Myocyte (in vitro differentiated cells): Measurements from ENCODE around the gene ASAP3. TPM values are rescaled to one million over a fixed set of nuclear protein-coding genes. Genes with fewer than 3 reads are reported as not detected.

ENCODE experiments used
- DNase-seq: peaks from one replicate; pipeline ENCODE4 v3.0.0-alpha.2; 2012; ENCODE audit warnings: low read depth
- total RNA-seq: library from RNA; depleted of rRNA; stranded (reverse); fragments of >200 nt; gene quantifications from 2 replicates; pipeline ENCODE4 v1.2.3, GENCODE V29; 2014

The ASAP3 gene
- total RNA-seq, 1 donor from 2014 or later, result 48.8 TPM

DNA sequence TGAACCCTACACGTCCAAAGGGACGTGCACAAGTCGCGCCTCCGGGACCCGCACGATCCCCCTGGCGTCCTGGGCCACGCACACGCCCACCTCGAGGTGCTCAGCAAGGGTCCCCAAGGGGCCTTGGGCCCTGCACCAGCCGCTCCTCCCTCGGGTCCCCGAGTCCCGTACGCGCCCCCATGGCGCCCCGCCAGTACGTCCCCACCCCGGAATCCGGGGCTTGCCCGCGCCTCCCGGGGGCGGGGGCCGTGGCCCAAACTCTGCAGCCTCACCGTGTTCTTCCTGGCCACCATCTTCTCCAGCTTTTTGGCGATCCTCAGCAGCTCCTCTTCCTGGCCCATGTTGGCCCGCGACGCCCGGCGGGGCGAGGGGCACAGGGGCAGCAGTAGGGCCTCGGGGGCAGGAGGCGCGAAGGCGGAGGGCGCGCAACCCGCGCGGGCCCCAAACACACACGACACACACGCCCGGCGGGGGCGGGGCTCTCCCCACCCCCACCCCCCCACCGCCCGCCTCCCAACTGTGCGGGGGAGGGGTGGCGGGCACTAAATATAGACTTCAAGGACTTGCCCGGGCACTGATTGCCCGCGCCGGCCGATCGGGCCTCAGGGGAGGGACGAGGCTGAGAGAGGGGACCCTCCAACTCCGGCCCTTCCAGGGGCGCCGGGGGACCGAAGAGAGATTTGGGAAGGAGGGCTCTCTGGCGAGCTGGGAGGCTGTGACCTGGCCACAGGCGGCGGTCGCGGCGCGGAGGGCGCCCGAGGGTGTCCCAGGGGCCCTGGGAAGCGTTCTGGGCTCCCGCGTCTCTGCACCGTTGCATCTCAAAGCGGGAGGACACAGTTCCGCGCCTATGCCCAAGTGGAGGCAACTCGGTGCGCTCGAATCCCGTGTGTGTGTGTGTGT, 59.4 kb downstream of the ASAP3 start, which contains the start of gene TCEA3:
TCEA3 (minus strand) TSS at position 456 of the 900 bp plus-strand sequence; CDS start at position 341, 115 bp downstream.
- peak; percentile 42 for DNase-seq

DNA sequence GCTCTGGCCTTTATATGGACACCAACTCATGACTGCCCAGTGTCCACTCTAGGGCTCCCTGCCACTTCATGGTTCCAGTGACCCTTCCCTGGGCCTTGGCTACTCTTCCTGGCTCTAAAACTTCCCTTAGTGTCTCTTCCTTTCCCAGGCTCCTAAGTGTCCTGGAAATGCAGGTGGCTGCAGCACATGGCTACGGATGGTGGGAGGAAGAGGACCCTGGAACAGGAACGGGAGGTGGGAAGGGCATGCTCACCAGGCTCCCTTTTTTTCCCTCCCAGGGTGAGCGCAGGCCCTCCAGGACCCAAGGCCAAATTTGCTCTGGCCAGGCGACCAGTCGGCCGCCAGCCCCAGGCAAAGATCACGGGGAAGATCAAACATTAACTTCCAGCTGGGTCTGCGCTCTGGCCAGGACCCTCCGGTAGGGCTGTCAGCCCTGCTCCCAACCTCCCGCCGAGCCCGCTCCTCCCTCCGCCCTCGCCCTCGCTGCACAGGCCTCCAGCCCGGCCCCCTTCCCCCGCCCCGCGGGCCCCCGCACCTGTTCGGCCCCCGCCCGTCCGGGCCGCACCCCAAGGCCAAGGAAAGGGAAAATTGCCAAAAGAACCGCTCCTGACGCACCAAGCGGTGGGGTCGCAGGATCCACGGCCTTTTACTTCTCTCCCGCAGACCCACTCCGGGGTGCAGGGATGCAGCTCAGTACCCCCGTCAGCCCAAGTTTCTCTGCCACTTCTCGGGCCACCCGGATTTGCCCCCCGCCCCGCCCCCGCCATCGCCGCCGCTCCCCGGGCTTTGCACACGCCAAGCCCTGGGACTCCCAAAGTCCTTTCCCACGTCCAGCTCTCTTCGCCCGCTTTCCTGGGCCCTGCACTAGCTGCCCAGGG, 60.3 kb downstream of the ASAP3 start:
- peak; percentile 58 for DNase-seq

DNA sequence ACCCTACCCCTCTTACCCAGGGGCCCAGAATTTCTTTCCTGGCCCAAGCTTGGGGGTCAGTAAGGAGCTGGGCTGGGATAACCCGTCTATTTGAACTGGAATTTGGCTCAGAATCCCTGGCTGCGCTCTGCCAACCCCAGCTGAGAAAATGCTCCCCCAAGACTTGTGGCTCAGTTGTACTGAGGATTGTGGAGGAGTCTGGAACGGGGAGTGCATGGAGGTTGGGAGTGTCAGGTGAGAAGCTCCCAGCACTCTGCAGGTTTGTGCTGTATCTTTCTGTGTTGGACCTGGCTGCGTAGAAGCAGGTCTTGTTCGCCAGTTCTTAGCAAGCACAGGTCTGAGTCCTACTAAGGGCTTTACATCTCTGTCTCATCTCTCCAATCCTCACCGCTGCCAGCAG, 61.0 kb downstream of the ASAP3 start:
- no peak for DNase-seq

DNA sequence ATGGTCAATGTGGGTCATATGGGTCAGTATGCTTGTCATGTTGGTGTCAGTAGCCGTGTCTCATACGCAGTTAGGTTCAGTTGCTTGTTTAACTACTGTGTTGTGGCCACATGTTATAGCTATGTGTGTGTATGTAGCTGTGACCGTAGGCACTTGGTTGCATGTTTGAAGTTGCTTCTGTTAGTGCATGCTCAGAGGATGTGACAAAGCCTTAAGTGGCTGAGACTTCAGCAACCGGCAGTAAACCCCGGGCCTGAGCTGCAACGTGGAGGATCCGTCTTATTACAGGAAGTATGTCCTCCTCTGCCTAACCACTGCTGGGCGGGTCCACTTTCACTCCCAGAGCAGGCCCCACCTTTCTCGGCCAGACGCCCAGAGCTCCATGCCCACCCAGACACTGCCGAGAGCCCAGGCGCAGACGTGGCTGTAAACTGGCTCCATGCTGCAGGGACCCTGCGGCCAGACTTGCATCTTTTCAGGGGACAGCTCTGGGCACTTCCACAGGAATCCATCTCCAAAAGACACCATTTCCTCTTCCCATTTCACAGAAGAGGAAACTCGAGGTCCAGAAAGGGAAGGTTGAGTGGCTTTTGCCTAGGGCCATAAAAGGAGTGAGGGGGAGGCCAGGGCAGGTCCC, 61.6 kb downstream of the ASAP3 start:
- peak; percentile 79 for DNase-seq

DNA sequence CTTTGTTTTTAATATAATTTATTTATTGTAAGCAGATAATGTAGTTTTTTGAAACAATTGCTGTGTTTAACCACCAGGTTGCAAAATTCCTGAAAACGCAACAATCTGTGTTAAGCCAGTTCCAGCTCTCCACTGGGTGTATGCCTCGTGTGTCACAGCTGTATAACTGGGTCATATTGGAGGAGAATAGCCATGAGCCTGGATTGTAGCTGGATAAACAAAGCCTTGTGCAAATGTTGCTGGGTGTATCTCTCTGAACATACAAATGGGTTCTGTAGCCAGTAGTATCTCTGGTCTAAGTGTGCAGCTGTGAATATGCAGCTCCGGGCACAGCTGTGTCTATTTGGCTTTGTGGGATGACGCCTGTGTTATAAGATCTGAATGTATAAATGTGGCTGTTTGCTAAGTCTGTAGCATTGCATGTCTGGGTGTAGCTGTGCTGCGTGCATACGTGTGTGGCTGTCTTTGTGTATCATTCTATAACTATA, 62.2 kb downstream of the ASAP3 start:
- peak; percentile 50 for DNase-seq

DNA sequence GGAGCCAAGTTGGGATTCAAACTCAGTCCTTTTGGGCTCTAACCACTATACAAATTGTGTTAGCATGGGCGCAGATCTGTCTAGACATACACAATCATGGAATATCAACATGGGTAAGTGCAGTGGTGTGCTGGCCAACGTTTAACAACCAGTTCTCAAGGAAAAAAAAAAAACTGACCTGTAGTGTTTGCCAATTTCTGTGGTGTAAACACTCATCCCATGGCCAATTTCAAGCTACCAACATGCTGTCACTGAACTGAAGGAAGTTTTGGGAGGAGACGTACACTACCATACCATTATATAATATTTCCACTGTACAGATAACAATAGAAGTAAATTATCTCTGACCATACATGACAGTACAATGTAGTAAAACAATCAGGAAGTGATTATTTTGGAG, 62.6 kb downstream of the ASAP3 start:
- no peak for DNase-seq

DNA sequence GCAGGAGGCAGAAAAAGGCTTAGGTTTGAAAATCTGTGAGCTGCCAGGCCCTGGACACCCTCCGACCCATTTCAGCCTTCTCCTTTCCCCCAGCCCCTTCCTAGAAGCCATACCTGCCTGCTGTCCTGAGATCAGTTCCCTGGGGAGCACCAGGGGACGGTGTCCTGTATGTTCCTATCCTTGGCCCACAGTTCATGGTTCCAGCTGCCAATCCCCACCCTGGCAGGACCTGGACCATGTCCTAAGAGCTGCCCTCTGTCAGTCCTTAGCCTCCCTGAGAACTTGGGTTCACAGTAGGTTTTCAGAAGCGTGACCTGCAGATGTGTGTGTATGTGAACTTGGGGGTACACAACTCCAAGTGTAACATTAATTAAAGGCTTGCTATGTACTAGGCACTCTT, 63.2 kb downstream of the ASAP3 start:
- no peak for DNase-seq

DNA sequence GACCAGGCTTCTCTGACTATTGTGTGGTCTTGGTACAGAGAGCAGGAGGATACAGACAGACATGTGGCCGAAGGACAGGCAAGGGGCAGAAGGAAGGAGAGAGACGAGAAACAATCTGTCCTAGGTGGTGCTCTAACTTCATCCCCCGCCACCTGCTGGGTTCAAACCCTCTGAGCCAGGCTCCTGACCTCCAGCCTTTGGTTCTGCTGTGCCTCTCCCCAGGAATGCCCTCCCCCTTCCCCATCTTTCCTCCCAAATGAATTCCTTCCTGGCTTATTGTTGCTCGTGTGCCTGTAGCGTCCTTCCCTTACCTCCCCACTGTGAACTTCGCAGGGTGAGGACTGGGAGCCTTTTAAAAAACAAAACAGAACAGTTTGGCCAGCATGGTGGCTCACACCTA, 64.8 kb downstream of the ASAP3 start:
- DNase-seq, result no peak

DNA sequence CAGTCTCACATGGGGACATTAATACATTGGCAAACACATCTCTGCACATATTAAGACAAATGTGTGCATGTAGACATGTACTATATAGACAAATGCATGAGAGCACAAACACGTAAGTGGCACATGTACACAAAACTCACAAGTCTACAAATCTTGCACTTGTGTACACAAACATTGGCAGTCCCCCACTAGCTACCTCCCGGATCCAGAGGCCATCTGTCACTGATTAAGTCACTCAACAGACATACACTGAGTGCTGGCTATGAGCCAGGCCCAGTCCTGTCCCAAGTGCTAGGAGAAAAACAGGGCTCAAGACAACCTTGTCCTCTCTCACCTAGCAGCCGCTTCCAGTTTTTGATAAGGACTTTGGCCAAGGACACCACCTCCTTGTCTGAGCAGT, 66.4 kb downstream of the ASAP3 start:
- no peak for DNase-seq

DNA sequence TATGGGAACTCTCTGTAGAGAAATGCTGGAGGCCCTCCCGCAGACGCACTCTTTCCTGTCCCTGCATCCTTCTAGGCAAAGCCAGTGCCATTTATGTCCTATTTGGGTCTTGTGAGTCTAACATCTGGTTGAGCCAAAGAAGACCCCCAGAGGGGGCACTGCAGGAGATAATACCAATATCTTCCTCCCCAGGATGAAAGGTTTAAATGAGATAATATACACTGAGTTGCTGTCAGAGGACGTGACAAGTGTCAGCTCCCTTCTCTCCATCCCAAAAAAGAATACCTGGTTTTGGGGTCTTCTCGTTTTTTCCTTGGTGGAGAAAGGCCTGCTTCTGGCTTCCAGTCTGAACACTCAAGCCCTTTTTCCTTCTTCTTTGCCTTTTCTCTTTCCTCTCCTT, 67.0 kb downstream of the ASAP3 start:
- DNase-seq, result no peak

DNA sequence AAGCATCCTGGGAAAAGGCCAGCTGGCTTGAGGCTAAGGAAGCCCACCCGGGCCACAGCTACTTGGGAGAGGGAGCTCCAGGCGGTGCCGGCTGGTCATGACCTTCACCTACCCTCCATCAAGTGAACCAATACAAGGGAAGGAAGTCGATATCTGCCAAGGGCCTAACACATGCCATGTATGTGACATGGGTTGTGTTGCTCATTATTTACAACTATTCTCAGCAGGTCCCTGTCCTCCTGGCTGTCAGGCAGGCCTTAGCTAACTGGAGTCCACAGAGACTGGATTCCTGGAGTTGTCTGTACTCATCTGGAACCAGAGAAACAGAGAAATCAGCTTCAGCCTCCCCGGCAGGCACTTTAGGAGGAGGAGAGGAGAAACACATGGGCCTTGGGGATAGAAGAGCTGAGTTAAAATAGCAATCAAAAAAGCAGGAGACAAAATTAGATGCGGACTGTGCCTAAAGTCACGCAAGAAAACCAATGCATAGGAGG, 75.1 kb downstream of the ASAP3 start:
- no peak for DNase-seq

DNA sequence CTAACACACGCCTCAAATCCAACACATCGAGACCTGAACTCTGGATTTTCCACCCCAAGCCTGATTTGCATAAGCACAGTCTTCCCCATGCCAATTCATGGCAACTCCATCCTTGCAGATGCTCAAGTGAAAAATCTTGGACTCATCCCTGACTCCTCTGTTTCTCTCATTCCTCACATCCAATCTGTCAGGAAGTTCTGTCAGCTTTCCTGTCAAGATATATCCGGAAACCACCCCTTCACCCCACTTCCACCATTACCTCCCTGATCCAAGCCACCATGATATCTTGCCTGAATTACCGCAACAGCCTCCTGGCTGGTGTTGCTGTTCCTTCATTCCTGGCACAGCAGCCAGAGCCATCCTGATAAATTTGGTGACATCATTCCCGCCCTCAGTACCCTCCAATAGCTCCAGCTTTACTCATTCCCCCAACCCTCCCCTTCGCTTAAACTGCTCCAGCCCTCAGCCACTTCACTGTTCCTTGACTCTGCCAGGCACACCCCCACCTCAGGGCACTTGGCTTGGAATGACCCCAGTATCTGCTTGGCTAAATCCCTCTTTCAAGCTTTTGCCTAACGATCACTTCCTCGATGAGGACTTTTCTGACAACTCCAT, 76.9 kb downstream of the ASAP3 start:
- DNase-seq, result no peak

DNA sequence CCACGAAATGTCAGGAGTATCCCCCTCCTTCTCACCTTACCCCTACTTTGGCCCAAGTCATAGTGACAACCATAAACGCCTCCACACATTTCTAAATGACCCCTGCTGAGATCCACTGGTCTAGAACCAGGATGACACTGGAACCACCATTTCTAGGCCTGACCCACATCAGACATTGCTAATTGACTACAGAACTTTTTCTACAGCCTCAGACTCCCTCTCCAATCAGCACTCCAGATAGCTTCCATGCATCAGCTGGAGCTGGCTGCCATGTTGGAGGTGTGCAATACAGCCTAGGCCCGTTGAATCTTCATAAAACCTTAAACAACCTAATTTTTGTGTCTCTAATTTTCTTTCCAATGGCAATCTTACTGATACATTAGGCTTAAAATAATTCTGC, 78.0 kb downstream of the ASAP3 start:
- DNase-seq, result no peak

DNA sequence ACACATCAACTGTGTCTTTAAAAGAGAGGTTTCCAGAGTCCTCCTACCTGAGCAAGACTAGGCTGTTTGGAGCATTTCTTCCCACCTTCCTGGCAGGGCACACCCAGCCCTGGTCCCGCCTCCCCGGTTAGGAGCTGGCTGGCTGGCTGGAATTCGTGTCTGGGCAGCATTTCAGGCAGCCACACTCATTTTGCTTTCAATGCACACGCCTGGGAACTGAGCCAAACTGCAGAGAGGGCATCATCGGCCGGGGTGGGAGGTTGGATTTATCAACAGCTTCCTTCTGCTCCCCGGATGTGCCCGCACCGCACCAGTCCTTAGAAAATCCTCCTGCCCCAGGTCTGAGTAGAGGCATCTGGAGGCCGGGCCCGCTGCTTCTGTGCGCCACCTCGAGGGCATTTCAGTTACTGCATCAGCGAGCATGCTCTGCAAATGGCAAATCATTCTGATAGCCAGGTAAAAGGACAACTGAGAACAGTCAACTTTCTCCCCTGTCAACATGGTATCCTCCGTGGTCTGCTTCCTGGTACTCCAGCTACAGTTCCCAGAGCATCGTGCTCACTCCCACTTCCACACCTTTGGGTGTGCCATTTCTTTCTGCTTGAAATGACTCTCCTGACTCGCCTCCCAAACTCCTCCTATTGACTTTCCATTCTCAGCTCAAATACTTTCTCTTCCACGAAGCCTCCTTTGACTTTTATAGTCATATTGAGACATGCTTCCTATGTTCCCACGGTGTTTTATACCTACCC, 80.1 kb downstream of the ASAP3 start:
- peak; percentile 92 for DNase-seq

DNA sequence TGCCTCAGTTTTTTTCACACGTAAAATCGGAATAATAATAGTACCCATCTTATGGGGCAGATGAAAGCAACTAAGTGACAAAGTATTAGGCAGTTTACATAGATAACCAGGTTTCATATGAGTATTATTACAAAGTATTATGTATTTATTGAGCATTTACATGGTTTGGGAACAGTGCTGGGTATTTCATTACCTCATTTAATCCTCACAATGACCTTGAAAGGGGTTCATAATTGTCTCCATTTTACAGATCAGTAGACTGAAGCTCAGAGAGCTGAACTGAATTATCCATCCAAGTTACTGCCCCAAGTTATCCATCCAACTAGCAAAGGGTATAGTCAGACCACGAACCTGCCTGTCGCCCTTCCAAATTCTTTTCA, 80.6 kb downstream of the ASAP3 start:
- no peak for DNase-seq

DNA sequence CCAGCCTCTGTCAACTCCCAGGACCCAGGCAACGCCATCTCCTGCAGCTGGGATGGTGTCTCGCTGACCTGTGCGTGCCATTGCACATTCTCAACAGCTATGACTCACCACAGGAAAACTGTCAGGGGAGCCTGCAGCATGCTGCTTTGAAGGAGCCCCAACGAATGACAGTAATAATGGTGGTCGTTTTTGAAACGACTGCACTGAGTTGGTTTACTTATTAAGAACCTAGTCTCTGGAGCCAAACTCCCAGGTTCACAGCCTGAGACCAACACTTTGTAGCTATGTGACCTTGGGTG, 81.0 kb downstream of the ASAP3 start:
- peak; percentile 69 for DNase-seq

DNA sequence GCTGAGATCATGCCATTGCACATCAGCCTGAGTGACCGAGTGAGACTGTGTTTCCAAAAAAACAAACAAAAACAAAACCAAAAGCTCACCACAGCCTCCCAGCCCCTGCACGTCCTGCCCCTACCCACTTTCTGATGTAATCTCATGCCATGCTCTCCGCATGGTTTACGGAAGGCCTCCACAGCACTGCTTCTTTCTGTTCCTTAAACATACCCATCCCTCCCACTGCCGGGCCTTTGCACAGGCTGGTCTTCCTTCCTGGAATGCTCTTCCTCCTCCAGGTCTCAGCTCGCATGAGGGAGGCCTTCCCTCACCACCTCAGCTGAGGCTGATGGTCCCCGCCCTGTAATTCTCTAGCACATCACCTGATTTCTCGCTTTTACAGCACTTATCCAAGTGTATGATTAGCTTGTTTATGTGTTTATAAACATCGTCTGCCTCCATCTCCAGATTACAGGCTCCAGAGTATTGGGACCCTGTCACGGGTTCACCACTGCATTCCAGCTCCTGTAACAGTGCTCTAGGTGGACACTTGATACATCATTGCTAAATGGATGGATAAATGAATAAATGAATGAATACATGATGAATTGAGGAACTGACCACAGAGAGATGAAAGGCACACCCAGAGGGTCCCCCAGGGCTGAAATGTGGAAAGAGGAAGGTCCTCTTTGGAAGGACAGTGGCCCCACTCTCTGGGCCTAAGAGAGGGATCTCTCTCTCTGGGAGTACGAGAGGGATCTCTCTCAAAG, 81.5 kb downstream of the ASAP3 start:
- DNase-seq, result no peak

DNA sequence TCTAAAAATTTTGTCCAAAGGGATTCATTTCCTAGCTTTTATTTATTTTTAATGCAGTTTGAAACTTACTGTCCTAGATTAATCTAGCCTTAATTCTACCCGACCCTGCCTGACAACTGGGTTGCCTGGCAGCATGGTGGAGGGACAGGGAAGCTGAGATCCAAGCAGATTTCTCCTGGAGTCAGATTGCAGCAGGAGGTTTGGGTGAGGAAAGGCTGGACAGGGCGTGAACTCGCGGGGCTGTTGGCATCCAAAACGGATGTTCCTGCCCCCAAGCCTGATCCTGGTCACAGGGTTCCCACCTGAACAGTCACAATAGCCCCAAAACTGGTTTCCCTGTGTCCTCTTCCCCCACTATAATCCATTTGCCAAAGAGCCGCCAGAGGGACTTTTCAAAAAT, 82.7 kb downstream of the ASAP3 start:
- DNase-seq, result peak; percentile 60

DNA sequence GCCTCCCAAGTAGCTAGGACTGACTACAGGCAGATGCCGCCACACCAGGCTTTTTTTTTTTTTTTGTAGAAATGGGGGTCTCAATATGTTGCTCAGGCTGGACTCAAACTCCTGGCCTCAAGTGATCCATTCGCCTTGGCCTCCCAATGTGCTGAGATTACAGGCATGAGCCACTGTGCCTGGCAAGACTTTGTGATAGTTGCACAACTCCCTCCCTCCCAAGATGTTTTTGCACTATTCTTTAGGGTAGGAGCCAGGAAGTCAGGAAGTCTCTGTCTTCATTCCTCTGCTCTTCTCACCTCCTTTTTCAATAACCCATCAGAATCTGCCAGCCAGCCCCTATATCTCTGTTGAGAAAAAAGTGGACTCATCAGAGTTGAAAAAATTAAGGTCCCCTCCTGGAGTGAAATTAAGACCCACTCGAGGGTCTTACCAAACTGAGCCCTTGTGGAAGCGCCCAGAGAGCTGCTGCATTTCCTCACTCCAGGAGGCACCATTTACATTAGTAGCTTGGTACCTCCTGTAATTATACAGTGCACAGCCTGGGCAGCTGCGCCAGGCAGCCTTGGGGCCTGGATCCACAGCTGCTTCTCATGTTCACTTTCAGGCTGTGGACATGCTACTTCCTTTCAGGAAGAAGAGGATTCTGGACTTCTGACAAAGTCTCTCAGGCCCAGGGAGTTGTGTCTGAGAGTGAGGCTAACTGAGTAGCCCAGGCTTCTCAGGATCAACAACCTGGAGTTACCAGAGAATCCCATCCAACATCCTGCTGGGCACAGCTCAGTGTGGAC, 83.5 kb downstream of the ASAP3 start:
- DNase-seq, result peak; percentile 55
